NCI-H2081 (cell line): ENCODE results near the gene TNFAIP2.

Experiments
- DNase-seq, 2 experiments: peaks; one replicate each; lab custom pipeline; 2025; lab: John Stamatoyannopoulos, UW

Gene TNFAIP2

DNA sequence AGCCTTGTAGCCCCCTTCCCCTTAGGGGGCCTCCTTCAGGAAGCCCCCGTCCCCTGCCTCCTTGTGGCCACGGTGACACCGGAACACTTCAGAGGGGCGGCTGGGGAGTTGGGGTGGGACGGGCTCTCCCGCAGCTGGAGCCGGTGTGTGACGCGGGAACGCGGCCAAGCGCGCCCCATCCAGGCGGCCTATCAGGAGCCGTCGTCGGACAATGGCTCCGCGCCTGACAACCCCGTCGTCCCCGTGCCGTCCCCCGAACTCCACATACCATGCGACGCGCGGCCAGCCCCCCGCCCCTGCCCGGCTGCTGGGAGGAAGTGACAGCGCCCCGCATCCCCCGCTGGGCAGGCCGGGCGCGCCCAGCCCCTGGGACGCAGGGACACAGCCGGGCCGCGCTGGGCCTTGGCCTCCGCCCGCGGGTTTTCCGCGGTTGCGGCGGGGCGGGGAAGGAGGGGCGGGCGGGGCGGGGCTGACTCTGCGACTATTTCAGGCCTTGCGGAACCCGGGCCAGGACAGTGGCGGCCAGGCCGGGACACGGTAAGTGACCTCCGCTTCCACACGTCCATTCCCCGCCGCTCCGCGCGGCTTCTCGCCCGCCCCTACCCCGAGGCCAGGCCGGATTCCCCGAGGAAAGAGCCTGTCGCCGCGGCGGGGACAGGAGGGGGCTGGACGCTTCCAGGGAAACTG, at the start of gene TNFAIP2:
Gene TNFAIP2 (plus strand): TSS at position 515 of the 687 bp plus-strand sequence. CDS start 2,997 bp downstream, outside the sequence.
- no peak for DNase-seq

DNA sequence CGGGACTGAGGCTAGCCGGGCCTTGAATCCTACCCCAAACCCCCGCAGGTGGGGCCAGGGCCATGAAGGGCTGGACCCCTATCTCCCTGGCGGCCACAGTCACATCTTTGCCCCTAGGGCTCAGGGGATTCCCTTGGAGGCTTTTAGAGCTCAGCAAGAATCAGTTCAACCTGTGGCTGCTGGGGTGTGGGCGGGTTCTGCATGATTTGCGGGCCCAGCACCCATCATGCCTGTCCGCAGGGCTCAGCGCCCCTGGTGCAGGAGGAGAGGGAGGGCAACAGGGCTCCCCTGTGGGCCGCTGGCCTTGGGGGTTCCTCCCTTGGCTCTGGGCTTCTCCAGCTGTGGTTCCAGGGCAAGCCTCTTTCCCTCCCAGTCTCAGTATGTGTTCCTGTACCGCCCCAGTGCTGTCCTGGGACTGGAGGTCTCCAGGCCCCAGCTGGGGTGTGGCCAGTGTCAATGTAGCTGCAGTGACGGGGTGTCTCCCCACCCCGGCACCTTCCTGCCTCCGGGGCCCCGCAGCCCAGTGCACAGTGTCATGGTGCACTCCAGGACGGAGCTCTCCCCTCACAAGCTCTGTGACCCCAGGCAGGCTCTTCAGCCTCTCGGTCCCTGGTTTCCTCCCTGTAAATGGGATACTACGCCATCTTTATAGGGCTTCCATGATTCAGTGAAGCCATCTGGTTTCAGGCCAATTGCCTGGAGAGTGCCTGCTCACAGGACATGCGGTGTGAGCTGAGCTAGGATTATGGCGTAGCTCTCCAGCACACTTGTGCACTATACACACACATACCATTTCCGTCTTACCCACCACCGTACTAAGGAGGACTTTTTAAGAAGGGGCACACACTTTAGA, 49.2 kb upstream of the TNFAIP2 start:
- DNase-seq, result no peak

DNA sequence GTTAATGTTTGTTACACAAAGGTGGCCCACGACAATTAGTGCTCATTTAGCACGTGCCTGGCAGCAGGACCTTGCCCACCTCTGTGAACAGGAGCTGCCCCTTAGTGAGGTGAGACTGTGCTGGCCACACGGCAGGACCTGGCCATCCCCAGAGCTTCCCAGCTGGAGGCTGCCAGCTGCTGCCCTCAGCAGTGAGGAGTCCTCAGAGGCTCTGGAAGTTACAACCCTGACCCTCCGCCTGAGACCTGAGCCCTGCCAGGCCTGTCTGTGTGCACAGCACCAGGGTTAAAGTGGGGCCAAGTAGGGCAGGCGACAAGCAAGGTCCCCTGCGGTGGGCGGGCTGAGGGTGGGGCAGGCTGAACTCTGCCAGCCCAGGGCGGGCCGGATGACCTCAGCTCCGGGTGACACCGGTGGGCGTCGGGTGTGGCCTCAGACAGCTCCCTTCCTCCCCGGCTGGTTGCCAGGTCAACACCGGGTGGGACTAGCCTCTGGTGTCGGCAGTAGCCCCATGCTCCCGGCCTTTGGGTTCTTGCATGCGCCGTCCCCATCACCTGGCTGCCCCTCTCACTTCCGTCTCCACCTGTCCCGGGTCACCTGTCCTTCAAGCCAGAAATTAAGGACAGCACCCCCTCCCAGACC, 48.4 kb upstream of the TNFAIP2 start:
- DNase-seq, result no peak

DNA sequence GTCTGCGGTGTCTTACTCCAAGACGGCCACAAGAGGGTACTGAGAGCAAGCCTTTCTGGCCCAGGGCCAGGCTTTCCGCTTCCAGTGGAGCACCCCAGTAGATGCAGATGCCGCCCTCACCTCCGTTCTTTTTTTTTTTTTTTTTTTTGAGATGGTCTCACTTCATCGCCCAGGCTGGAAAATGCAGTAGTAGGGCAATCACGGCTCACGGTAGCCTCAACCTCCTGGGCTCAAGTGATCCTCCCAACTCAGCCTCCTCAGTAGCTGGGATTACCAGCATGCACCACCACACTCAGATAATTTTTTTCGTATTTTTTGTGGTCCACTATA, 44.9 kb upstream of the TNFAIP2 start:
- DNase-seq, result peak; percentile 81 to 84

- no peak for DNase-seq
Measured at GRCh38 chr14:103078860-103079587, 44.2 kb upstream of the TNFAIP2 start.

DNA sequence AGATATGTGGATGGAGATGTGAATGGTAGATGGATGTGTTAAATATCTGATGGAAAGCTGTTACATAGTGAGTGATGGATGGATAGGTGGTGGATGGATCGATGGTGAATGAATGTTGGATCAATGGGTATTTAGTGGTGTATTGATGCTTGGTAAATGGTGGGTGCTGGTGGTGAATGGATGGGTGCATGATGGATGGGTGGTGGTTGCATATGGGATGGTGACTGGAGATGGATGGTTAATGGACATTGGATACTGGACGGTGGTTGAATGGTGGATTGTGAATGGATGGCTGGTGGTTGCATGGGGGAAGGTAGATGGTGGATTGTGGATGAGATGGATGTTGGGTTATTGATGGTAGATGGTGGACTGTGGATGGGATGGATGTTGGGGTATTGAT, 41.3 kb upstream of the TNFAIP2 start:
- no peak for DNase-seq

DNA sequence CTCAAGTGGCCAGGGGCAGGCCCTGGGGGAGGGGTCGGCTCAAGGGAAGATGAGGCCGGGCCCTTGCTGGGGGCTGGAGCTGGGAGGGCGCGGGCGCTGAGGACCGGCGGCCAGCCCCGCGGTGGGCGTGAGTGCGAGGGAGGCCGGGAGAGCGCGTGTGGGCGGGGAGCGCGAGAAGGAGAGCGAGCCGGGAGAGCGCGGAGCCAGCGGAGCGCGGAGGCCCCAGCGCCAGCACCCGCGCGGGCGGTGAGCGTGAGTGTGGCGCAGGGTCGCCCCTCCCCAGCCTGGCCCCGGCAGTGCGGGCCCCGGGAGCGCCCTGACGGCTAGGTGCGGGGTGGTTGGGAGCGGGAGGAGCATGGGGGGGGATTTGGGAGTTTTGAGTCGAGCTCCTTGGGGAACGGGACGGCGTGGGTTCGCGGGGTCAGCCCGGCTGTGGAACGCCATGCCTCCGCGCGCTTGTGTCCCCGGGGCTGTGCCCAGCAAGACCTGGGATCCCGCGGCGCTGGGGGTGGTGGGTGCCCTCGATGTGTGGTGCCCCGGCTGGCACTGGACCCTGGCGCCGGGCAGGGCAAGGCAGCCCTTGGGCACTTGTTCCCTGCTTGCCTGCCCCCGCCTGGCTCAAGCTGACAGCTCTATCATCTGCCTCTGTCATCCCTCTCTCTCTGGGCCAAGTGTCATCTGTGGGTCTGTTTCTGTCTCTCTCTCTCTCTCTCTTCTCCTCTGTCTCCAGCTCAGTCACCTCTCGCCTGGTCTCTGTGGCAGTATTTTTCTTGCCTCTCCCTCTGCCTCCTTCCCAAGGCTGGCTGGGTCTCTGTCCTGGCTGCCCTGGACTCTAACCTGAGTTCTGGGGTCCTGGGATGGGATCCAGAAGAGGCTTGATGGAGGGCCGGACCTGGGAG, 39.0 kb upstream of the TNFAIP2 start, which contains the start of gene LBHD2:
Gene LBHD2 (plus strand): TSS at position 190 of the 899 bp plus-strand sequence. CDS start 1,803 bp downstream, outside the sequence.
- no peak for DNase-seq

DNA sequence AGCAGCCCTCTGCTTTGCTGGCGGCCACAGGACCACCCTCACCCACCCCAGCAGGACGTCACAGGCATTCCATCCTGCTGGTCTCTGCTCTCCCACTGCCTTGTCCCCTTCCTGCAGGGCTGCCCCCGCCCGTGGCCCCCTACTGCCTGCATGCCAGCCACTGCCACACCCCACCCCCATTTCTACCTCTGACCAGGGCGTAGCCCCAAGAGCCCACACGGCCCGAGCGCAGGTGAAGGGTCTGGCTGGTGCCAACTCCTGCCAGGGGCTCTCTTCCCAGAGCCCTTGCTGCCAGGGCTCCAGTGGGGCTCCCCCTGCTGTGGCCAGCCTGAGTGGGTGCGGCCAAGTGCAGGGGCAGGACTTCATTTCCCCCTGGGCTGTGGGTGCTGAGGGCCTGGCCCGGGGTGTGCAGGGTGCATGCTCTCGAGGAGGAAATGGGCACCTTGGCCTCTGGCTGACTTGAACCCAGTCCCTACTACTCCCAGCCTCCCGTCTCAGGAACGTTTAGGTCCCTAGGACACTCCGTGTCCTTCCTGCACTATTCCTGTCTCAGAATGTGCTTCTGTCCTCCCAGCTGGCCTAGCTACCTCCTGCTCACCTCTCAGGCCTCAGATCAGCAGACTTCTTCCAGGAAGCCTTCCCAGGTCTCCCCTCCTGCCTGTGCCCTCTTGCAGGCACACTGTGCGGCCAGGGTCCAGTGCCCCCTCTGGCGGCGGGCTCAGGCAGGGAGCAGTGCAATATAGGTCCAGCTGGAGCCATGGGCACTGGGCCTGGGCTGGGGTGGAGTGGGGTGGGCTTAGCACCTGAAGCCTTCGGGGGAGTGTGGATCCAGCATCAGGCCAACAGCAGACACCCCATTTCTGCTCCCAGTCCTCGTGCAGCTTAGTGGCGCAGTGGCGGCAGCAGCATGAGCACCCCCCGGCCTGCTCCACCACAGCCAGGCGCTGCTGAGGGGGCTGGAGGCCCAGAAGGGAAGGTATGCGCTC, 37.9 kb upstream of the TNFAIP2 start:
- no peak for DNase-seq

DNA sequence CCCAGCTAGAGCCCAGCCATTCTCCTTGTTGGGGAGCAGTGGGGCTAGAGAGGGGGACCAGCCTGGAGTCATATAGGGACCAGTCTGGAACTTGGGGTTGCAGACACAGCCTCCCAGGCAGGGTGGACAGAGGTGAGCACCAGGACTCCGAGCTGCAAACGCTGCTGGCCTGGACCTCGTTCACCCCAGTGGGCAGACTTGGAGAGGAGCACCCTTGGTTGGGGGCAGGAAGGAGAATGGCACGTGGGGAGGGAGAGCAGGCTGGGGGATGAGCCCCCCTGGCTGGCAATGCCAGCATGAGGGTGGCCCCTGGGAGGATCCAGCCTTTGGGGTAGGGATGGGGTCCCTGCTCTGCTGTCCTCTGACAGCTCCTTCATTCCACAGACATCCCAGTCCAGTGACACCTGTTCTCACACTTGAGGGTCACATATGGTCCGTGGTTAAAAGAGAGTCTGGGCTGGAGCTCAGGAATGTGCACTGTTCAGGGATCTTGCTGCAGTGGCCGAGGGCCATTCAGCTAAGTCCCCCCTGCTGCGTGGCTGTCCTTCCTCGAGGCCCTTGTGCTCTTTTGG, 36.4 kb upstream of the TNFAIP2 start:
- DNase-seq, result no peak

- DNase-seq, result no peak
Measured at GRCh38 chr14:103087343-103087835, 35.9 kb upstream of the TNFAIP2 start.

- no peak for DNase-seq
Measured at GRCh38 chr14:103088921-103089320, 34.3 kb upstream of the TNFAIP2 start.

GRCh38 chr14:103089386-103090335, 33.6 kb upstream of the TNFAIP2 start:
- no peak for DNase-seq

GRCh38 chr14:103090481-103091020, 32.7 kb upstream of the TNFAIP2 start:
- DNase-seq, result no peak

- peak in 1 of 2 experiments; percentile 48 for DNase-seq
Measured at GRCh38 chr14:103091041-103091882, 32.0 kb upstream of the TNFAIP2 start.

DNA sequence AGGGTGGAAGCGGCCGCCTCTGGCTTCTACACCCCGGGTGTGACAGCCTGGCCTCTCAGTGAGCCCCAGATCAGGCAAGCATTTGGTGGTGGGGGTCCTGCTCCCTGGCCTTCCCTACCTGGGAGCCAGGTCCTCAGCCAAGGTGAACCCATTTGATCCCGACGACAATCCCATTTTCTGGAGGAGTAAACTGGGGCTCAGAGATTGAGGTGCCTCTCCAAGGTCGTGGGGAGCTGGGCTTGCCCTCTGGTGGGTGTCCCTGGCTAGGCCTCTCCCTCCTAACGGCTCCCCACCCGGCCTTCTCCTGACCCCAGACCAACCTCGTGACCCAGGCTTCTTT, 31.4 kb upstream of the TNFAIP2 start:
- no peak for DNase-seq

DNA sequence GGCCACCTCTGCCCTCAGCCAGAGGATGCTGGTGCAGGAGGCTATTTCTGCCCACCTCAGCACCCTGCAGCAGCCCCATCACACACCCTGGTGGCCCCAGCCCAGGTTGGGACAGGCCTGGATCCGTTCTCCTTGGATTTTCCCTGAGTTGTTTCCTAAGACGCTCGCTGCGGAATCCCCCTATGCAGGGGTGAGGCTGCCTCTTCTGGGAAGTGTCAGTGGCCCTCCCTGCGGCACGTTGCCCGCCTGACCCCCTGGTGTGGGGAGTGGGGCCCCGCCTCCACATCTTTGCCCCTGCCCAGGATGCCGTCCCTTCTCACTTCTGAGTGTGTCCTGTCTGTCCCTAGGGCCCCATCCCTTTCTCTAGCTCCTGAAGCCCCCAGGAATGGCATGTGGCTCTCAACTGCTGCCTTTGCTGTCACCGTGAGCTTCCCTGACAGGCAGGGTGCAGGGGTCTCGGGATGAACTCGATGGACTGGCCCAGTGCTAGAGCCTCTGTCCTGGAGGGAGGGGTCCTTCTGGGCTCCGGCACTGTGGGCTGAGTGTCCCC, 29.3 kb upstream of the TNFAIP2 start:
- no peak for DNase-seq
